ENCODE results near the gene KLK2.

KLK2 gene

GRCh38 chr19:50873056-50873455 is at the start of gene KLK2:
KLK2 (plus strand) TSS chr19:50873439; CDS start chr19:50873474, 35 bp downstream.
- DNase-seq, result no peak

DNA sequence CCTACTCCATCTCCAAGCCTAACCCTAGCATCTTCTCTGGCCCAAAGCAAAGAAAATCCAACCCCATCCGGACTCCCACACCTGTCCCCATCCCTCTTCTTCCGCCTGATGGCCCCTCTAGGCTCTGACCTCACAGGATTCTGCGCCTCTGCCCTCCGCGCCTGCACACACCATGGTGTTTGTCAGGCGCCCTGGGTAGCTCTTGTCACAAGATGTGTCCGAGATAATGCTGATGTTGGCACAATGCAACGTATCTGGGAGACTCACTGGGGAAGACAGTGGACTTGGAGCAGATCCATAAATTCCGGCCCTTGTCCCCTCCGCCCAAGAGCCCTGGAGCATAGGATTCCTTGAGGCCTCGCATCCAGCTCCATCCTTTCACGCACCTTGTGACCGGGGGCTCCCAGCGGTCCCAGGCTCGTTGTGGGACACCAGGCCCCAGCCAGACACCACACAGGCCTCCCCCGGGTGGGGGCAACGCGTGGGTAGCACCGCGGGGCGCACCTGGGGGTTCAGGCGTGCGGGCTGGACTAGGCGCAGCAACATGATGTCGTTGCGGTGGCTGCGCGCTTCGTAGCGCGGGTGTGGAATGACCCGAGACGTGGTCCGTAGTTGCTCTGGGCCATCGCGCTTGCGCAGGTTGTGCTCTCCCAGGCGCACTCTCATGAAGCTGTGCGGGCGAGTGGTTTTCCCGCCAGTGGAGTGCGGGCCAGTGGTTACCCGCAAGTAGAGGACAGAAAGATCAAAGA is 46.6 kb upstream of the KLK2 start:
- no peak for DNase-seq

GRCh38 chr19:50827476-50827875 is 45.8 kb upstream of the KLK2 start:
- no peak for DNase-seq

DNA sequence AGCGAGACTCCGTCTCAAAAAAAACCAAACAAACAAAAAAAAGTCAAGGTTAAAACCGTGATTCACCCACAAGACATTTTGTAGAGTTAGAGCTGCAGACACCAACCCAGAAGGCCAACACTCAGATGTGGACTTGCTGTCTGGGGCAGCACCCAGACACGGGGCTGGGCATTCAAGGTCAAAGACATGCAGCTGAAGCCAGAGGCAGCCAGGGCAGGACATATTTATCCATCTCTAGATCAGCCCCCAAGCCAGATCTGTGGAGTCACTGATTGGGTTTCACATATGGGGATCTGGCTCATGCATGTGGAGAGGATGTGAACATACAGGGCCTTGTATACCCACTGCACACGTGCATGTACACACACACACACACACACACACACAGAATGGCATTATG is 43.4 kb upstream of the KLK2 start:
- no peak for DNase-seq

- no peak for DNase-seq
Observed at GRCh38 chr19:50830266-50831025, 42.8 kb upstream of the KLK2 start.

GRCh38 chr19:50831026-50831396 is 42.2 kb upstream of the KLK2 start:
- no peak for DNase-seq

DNA sequence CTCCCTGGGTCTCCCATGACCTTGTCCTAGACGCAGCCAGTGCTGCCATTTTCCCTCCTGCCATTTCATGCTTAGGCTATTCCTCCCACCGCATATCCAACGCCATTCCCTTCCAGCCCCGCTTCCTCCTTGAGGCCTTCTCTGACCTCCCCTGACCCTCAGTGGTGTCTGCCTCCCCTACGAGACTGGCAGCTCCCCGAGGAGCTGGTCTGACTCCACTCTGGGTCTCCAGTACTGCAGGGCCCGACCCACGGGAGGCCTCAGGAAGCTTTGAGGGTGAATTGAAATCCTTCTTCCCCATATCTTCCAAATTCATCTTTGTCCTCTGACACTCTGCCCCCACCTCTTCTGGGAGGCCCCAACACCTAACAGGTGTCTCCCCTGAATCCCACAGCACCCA is 40.6 kb upstream of the KLK2 start:
- no peak for DNase-seq

DNA sequence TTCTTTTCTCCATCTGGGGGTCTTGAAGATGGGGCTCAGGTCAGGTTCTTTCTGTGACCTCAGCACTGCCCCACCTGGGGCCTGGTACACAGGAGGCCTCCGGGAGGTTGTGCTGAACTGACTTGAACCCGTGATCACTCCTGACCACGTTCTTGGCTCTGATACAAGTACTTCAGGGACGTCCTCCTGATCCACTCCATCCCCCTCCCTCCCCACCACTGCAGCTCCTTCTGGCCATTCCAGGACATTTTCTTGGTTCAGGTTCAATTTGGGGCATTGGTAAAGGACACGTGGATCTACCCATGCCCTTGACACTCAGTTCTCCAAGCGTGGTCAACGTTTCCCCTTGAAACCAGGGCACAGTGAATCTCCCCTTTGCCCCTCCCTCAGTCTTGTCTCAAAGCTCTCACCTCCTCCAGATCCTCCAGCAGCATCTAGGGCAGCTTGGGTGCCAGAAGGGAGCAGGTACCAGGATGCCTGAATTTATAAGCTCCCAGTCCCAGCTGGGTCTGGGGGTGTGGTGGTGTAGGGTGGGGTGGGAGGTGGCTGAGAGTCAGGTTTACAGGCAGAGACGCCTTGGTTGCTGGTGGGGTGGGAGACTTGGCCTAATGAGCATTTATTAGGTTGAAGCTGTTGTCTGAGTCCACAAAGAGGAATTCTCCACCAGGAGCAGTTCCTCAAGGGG is 40.0 kb upstream of the KLK2 start, which contains the start of gene KLK15:
Gene KLK15, minus strand, starts transcription at position 458 of the 685 bp plus-strand sequence. CDS start 2,082 bp downstream, outside the sequence.
- DNase-seq, result no peak

DNA sequence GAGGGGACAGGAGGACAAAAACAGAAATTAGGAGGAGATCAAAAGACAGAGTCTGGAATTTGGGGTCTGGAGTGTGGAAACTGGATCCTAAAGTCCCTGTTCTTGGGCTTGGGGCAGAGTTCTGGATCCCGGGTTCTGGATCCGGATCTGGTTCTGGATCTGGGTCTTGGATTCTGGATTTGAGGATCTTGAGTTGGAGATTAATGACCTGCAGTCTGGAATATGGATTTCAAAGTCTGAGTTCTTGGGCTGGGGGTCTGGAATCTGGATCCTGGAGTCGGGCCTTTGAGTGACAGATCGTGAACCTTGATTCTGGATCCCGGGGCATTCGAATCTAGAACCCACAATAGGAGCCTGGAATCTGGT is 39.5 kb upstream of the KLK2 start:
- DNase-seq, result no peak

DNA sequence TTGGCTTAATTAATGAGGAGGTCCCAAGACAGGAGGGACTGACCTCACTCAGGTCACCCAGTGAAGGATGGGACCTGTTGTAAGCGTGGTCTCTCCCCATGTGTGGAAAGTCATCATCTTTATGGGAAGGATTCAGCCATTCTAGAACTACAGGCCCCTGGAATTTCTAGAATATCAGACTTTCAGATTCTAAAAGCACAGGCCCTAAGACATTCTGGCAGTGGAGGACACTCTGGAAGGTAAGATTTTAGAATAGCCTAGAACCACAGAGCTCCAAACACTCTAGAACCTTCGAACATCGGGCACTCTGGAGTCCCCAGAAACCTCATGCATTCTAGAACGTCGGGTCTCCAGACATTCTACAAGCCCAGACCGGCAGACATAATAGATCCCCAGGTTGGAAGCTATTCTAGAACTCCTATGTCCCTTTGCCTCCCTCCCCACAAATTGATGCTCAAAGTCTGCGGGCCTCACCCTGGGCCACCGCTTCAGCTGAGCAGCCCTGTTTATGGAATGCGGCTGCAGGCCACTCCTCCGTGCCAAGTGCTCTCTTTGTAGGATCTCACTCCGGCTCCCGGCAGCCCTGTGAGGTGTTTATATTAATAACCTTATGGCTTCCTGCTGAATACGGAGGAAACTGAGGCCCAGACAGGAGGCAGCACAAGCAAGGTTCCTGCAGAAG is 38.0 kb upstream of the KLK2 start:
- DNase-seq, result no peak

DNA sequence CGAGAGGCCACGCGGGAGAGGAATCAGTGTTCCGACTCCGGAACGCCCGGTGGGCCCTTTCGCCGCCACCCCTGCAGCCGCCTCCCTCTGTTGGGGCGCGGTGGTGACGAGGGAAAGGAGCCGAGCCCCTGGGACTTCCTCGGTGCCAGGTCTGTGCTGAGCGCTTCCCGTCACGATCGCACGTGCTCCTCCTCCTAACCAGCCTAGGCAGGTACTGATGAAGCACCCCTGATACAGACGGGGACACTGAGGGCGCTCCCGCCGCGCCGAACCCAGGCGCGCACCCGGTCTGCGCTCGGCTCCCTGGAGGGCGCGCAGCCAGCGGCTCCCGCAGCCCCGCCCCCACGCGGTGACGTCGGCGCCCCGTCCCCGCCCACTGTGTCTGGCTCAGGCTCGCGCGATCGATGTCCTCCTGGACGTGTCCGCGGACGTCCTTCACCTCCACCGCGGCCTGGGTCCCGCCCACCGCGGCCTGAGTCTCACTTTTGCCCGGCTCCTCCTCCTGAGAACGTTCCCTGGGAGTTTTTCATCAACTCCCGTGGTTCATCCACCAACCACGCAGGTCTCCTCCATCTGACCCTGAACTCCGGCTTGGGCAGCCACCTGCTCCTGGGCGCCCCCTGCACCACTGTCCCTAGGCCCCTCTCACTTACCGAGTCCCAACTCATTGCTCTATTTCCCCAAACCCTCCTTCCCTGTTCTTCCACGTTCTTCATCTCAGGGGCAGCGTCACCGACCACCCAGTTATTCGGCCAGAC is 37.3 kb upstream of the KLK2 start:
- peak; percentile 75 for DNase-seq

GRCh38 chr19:50836543-50837195 is 36.6 kb upstream of the KLK2 start:
- DNase-seq, result no peak

DNA sequence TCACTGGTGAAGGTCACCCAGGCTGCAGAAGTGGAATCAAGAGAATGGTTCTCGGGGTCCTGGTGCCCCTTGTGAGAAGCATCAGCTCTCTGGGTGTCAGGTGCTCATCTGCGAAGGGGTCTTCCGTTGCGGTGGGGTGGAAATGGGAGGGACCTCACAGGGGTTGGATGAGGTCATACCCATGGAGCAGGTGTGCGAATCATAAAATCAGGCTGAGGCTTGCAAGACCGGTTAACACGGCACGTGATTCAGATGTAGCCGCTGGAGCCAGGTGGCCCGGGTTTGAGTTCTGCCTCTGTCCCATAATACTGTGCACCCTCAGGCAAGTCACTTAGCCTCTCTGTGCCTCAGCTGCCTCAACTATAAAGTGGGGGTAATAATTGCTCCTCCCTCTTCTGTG is 35.9 kb upstream of the KLK2 start:
- DNase-seq, result no peak

DNA sequence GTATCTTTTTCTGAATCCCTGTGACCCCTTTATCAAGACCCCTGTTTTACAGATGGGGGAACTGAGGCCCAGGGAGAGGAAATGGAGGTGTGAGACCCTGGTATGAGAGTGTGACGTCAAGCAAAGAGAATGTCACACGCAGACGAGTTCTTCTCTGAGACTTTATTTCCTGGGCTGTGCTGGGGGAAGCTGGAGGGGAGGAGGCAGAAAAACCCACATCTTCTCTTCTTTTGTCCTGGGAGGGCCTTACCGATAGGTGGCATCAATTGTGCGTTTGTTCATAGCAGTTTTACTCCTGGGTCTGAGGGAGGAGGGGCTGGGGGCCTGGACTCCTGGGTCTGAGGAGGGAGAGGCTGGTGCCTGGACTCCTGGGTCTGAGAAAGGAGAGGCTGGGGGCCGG is 35.0 kb upstream of the KLK2 start:
- DNase-seq, result peak; percentile 14

DNA sequence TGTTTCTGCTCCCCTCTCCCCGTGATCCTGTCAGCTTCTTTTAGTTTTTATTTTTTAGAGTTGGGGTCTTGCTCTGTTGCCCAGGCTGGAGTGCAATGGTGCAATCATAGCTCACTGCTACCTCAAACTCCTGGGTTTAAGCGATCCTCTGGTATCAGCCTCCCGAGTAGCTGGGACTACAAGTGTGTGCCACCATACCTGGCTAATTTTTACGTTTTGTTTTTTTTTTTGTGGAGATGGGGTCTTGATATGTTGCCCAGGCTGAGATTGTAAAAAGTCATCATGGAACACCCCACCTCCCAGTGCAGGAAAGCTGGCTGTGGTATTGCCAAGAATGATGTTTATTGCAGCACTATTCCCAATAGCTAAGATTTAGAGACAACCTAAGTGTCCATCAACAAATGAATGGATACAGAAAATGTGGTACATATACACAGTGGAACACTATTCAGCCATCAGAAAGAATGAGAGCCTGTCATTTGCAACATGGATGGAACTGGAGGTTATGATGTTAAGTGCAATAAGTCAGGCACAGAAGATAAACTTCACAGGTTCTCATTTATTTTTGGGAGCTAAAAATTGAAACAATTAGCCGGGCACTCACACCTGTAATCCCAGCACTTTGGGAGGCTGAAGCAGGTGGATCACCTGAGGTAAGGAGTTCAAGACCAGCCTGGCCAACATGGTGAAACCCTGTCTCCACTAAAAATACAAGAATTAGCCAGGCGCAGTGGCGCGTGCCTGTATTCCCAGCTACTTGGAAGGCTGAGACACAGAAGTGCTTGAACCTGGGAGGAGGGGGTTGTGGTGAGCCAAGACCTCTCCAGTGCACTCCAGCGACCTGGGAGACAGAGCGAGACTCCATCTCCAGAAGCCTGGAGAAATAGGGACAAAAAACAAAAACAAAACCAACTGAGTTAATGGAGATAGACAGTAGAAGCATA is 33.3 kb upstream of the KLK2 start:
- DNase-seq, result no peak

DNA sequence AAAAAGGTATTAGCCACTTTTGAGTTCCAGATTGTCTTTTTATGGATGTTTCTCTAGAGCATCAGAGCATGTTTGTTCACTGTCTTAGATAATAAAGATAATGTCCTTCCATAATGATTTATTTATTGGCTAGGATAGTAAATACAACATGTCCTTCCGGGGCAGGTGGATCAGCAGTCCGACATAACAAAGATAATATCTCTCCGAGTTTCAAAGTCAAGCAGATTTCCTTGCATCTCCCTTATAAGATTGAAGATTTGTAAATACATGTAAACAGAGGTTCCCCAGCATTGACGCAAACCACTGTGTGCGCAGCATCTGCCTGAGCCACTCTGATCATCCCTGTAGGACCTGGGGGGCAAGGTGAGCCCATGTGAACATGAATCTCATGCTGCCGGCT is 31.1 kb upstream of the KLK2 start:
- DNase-seq, result no peak

- no peak for DNase-seq
Observed at GRCh38 chr19:50843205-50843604, 30.0 kb upstream of the KLK2 start.

GRCh38 chr19:50843701-50844221 is 29.5 kb upstream of the KLK2 start:
- no peak for DNase-seq

DNA sequence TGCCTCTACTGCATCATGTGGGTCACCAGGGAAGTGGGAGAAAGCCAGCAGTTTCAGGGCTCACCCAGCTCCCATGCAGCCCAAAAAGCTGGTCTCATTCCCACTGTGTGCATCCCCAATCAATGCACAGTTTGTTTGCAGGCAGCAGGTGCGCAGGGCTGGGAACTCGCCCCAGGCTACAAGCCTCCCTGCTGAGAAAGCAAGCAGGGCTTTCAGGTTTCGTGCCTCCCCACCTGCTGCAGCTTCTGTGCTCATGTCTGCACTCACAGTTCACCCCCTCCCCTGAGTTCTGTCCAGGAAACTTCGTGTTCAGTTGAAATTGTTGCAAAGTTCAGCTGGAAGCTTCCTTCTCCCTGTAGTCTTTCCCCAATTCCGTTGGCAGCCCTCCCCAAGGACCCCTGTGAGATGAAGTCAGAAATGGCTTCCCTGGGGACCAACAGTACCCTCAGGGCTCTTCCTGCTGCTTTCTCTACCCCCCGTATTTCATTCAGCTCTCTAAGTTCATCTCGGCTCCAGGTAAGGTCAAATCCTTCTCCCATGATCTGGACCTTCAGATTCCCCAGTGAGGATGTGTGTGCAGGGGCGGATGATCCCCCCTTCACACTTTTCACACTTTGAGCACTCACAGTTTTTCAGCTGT is 28.8 kb upstream of the KLK2 start:
- no peak for DNase-seq

DNA sequence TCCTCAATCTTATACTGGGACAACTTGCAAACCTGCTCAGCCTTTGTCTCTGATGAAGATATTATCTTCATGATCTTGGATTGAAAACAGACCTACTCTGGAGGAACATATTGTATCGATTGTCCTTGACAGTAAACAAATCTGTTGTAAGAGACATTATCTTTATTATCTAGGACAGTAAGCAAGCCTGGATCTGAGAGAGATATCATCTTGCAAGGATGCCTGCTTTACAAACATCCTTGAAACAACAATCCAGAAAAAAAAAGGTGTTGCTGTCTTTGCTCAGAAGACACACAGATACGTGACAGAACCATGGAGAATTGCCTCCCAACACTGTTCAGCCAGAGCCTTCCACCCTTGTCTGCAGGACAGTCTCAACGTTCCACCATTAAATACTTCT is 22.5 kb upstream of the KLK2 start:
- no peak for DNase-seq

Measured in activated CD4-positive, alpha-beta T cell treated with anti-CD3 and anti-CD28 coated beads, Interleukin-2, amount 50 U/mL, for 16 hours (primary cell).